ENCODE data around the gene FAM171A2. TPM values are rescaled to one million over a fixed set of nuclear protein-coding genes. Genes with fewer than 3 reads are reported as not detected.

The FAM171A2 gene
- total and polyA plus RNA-seq, 2 of the 8 experiments (the other 6 are each of a cell fraction or from before 2014, with no cell fraction given), result 21.9 to 24.1 TPM

DNA sequence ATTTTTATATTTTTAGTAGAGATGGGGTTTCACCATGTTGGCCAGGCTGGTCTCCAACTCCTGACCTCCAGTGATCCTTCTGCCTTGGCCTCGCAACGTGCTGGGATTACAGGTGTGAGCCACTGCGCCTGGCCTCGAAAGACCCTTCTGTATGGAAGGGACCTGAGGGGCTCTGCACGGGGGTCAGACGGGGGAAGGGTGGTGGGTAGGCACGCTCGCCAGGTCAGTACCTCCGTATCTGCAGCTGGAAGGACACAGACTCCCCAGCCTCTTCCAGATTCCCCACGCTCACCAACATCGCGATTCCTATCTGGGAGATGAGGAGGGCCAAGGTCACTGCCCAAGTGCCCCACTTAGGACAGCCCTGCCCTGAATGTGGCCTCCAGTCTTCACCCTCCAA lies 13.1 kb upstream of the FAM171A2 start (continued):
- TF ChIP-seq TBP (IDR thresholded peaks at IDR 0.05; ENCODE audit: low read depth, low read length) (no peak), CREB1 (IDR thresholded peaks at IDR 0.05) (no peak)

All from H1 (cell line).